ENCODE results near the gene OR2AT4. TPM values are rescaled to one million over a fixed set of nuclear protein-coding genes. Genes with fewer than 3 reads are reported as not detected.

Gene OR2AT4
- total RNA-seq: not detected
- not detected for polyA plus RNA-seq (ENCODE audit: insufficient read depth, low read depth, low replicate concordance)
- long read RNA-seq, donor 1: 0 reads
- long read RNA-seq, donor 2: 0 reads
- long read RNA-seq, donor 3: 0 reads
- long read RNA-seq, donor 4: 0 reads
- long read RNA-seq, donor 5: 0 reads
- long read RNA-seq, donor 6: 0 reads
- long read RNA-seq, donor 7: 0 reads
- long read RNA-seq, donor 8: 0 reads
- long read RNA-seq, donor 9: 0 reads
- long read RNA-seq, donor 10: 0 reads

- DNase-seq: no peak
- Histone ChIP-seq H3K27ac (ENCODE audit: low read depth in 2 of 2, low read length in 2 of 2) (no peak within 1 kb of the TSS), H3K27me3 (ENCODE audit: control insufficient read depth, insufficient read depth, low read length) (no peaks in the 10 kb centered on the region), H3K4me1 (ENCODE audit: control insufficient read depth in 2 of 3, insufficient read depth in 2 of 3, low read depth in 1 of 3, low read length in 3 of 3) (no peaks in the 10 kb centered on the region), H3K4me3 (ENCODE audit: low read length in 3 of 3) (no peak within 1 kb of the TSS), H3K9me3 (ENCODE audit: control insufficient read depth in 2 of 3, insufficient read depth in 1 of 3, low read length in 3 of 3) (no peaks in the 10 kb centered on the region), H3K36me3 (ENCODE audit: control insufficient read depth in 2 of 3, insufficient read depth in 3 of 3, low read length in 3 of 3) (no peaks in the 10 kb centered on the region), H3K9ac (ENCODE audit: low read length in 3 of 3) (no peak within 1 kb of the TSS)
- no peak for TF ChIP-seq CTCF (IDR thresholded peaks at IDR 0.05; ENCODE audit: borderline replicate concordance, extremely low read depth, insufficient read depth)
- FAIRE-seq: no peak
- intact Hi-C loops (cut with DNase I): no loop called here
Measured at GRCh38 chr11:75096456-75097172, at the start of gene OR2AT4. TSS of gene OR2AT4 (minus strand) at chr11:75096876.

GRCh38 chr11:75145972-75146519, 49.4 kb upstream of the OR2AT4 start:
- intact Hi-C loops (cut with DNase I): loop anchor here (10.0 kb wide), 1 partner anchor 49 kb away; no protein-coding TSS in a partner anchor
- TF ChIP-seq CTCF (IDR thresholded peaks at IDR 0.05; ENCODE audit: borderline replicate concordance, extremely low read depth, insufficient read depth): no peak
- no peak overlapping the region for H3K9ac ChIP-seq (ENCODE audit: low read length in 3 of 3)
- no peaks in the 10 kb centered on the region for H3K27me3 ChIP-seq (ENCODE audit: control insufficient read depth, insufficient read depth, low read length)
- no peaks in the 10 kb centered on the region for H3K36me3 ChIP-seq (ENCODE audit: control insufficient read depth in 2 of 3, insufficient read depth in 3 of 3, low read length in 3 of 3)
- H3K27ac ChIP-seq (ENCODE audit: low read depth in 2 of 2, low read length in 2 of 2): no peak overlapping the region
- no peak overlapping the region for H3K4me3 ChIP-seq (ENCODE audit: low read length in 3 of 3)
- peaks cover 0 to 4% (median 0%) of the 10 kb centered on the region in 3 donors for H3K4me1 ChIP-seq (ENCODE audit: control insufficient read depth in 2 of 3, insufficient read depth in 2 of 3, low read depth in 1 of 3, low read length in 3 of 3)
- DNase-seq (no peak), FAIRE-seq (no peak)
- no peaks in the 10 kb centered on the region for H3K9me3 ChIP-seq (ENCODE audit: control insufficient read depth in 2 of 3, insufficient read depth in 1 of 3, low read length in 3 of 3)

GRCh38 chr11:75145196-75145971, 48.7 kb upstream of the OR2AT4 start:
- H3K9me3 ChIP-seq (ENCODE audit: control insufficient read depth in 2 of 3, insufficient read depth in 1 of 3, low read length in 3 of 3): no peaks in the 10 kb centered on the region
- no peaks in the 10 kb centered on the region for H3K36me3 ChIP-seq (ENCODE audit: control insufficient read depth in 2 of 3, insufficient read depth in 3 of 3, low read length in 3 of 3)
- FAIRE-seq (no peak), DNase-seq (no peak)
- H3K4me1 ChIP-seq (ENCODE audit: control insufficient read depth in 2 of 3, insufficient read depth in 2 of 3, low read depth in 1 of 3, low read length in 3 of 3): peaks cover 0 to 4% (median 0%) of the 10 kb centered on the region in 3 donors
- intact Hi-C loops (cut with DNase I): loop anchor here (10.0 kb wide), 1 partner anchor 49 kb away; no protein-coding TSS in a partner anchor
- no peak overlapping the region for H3K9ac ChIP-seq (ENCODE audit: low read length in 3 of 3)
- TF ChIP-seq CTCF (IDR thresholded peaks at IDR 0.05; ENCODE audit: borderline replicate concordance, extremely low read depth, insufficient read depth): no peak
- no peaks in the 10 kb centered on the region for H3K27me3 ChIP-seq (ENCODE audit: control insufficient read depth, insufficient read depth, low read length)
- no peak overlapping the region for H3K27ac ChIP-seq (ENCODE audit: low read depth in 2 of 2, low read length in 2 of 2)
- no peak overlapping the region for H3K4me3 ChIP-seq (ENCODE audit: low read length in 3 of 3)

Data from kidney (tissue), 22 donors.